Bronchial epithelial cell (primary cell): ENCODE measurements around the gene EPB41L5. TPM values are rescaled to one million over a fixed set of nuclear protein-coding genes. Genes with fewer than 3 reads are reported as not detected.

Experiments used
- DNase-seq: peaks from one replicate; pipeline ENCODE4 v3.0.0-alpha.2; 2010; ENCODE audit warnings: low read depth
- FAIRE-seq: peaks from 2 replicates; lab custom pipeline; 2011; peaks lifted over from hg19 to GRCh38; lab: Jason Lieb, UNC
- H3K27me3 ChIP-seq: 2 replicates; pipeline ENCODE4 v1.5.1; 2011; ENCODE audit warnings: low read length; ENCODE audit not compliant: control insufficient read depth, insufficient read depth
- H3K36me3 ChIP-seq: 2 replicates; pipeline ENCODE4 v1.5.1; 2011; ENCODE audit warnings: low read length; ENCODE audit not compliant: control insufficient read depth, insufficient read depth
- H3K4me3 ChIP-seq: 2 replicates; pipeline ENCODE4 v1.5.1; 2011; ENCODE audit warnings: mild to moderate bottlenecking, low read depth, low read length, control low read depth
- CTCF ChIP-seq: IDR thresholded peaks from 2 replicates; pipeline ENCODE4 v1.5.1; 2011; ENCODE audit warnings: mild to moderate bottlenecking, moderate library complexity, low read length, control low read depth, inconsistent platforms; ENCODE audit not compliant: insufficient read depth, severe bottlenecking
- total RNA-seq: library from RNA; depleted of rRNA; stranded (reverse); fragments of >200 nt; gene quantifications from 2 replicates; pipeline ENCODE4 v1.2.1, GENCODE V29; 2014

EPB41L5 gene
- total RNA-seq, 1 donor from 2014 or later = 34.5 TPM

GRCh38 chr2:120208381-120209353 lies 195.8 kb downstream of the EPB41L5 start:
- FAIRE-seq (peak; percentile 88), DNase-seq (no peak)
- Histone ChIP-seq H3K27me3 (no peaks in the 10 kb centered on the region), H3K4me3 (no peak overlapping the region), H3K36me3 (no peaks in the 10 kb centered on the region)
- no peak for TF ChIP-seq CTCF

GRCh38 chr2:120209427-120210269 lies 196.8 kb downstream of the EPB41L5 start:
- peak; percentile 91 for FAIRE-seq
- TF ChIP-seq CTCF = no peak
- no peak for DNase-seq

GRCh38 chr2:120210270-120210693 lies 197.4 kb downstream of the EPB41L5 start:
- no peak for FAIRE-seq
- no peak for TF ChIP-seq CTCF
- H3K36me3 ChIP-seq = no peaks in the 10 kb centered on the region
- H3K27me3 ChIP-seq = no peaks in the 10 kb centered on the region
- DNase-seq = no peak
- H3K4me3 ChIP-seq = no peak overlapping the region

More at GRCh38 chr2:120209427-120210269, 196.8 kb downstream of the EPB41L5 start:
- no peaks in the 10 kb centered on the region for H3K36me3 ChIP-seq
- no peaks in the 10 kb centered on the region for H3K27me3 ChIP-seq
- no peak overlapping the region for H3K4me3 ChIP-seq

DNA sequence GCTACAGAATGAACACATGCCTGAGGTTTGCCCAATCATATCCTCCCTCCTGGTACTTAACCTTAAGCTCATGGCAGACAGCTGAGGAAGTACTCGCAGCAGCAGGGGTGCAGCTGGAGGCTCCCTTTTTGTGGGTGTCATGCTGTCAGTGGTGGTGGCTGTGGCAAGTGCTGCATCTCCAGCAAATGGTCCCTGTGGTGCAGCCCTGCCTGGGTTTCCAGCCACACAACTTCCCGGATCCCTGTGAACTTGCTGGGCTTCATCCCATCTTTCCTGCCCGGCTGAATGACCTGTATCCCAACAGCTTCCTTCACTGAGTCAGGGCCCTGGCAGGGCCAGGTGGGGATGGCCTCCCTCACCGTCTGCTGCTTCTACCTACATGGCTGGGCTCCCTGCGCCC lies 205.3 kb downstream of the EPB41L5 start:
- FAIRE-seq = no peak
- DNase-seq = no peak
- H3K4me3 ChIP-seq = no peak overlapping the region
- peaks cover 5% of the 10 kb centered on the region for H3K36me3 ChIP-seq
- no peaks in the 10 kb centered on the region for H3K27me3 ChIP-seq
- TF ChIP-seq CTCF = no peak

GRCh38 chr2:120219291-120219690 lies 206.4 kb downstream of the EPB41L5 start:
- Histone ChIP-seq H3K4me3 (no peak overlapping the region), H3K27me3 (no peaks in the 10 kb centered on the region), H3K36me3 (peaks cover 5% of the 10 kb centered on the region)
- no peak for TF ChIP-seq CTCF
- no peak for DNase-seq
- FAIRE-seq = no peak
